Hepatocyte (in vitro differentiated cells): Measurements from ENCODE around the gene FCGBP. TPM values are rescaled to one million over a fixed set of nuclear protein-coding genes. Genes with fewer than 3 reads are reported as not detected.

Experiments
- DNase-seq: peaks from one replicate; pipeline ENCODE4 v3.0.0-alpha.2; 2016; ENCODE audit warnings: low spot score
- H2AFZ ChIP-seq: fragments of 200-600 bp; sonication (generic); 2 replicates; pipeline ENCODE4 v1.6.0; 2016; ENCODE audit warnings: antibody characterized with exemption, mild to moderate bottlenecking
- H3K27ac ChIP-seq: fragments of 200-600 bp; sonication (generic); 2 replicates; pipeline ENCODE4 v1.5.1; 2016; ENCODE audit warnings: mild to moderate bottlenecking
- H3K27me3 ChIP-seq: fragments of 200-600 bp; sonication (generic); 2 replicates; pipeline ENCODE4 v1.6.1; 2016
- H3K36me3 ChIP-seq: fragments of 200-600 bp; sonication (generic); replicated peaks from 2 replicates; pipeline ENCODE4 v1.5.1; 2016; ENCODE audit warnings: low read depth; ENCODE audit not compliant: insufficient read depth
- H3K4me1 ChIP-seq: fragments of 200-600 bp; sonication (generic); 2 replicates; pipeline ENCODE4 v1.5.1; 2016; ENCODE audit warnings: mild to moderate bottlenecking, moderate library complexity; ENCODE audit not compliant: insufficient read depth
- H3K4me2 ChIP-seq: fragments of 200-600 bp; sonication (generic); 2 replicates; pipeline ENCODE4 v1.6.0; 2016
- H3K4me3 ChIP-seq: fragments of 200-600 bp; sonication (generic); 2 replicates; pipeline ENCODE4 v1.5.1; 2016; ENCODE audit warnings: mild to moderate bottlenecking
- H3K79me2 ChIP-seq: fragments of 200-600 bp; sonication (generic); 2 replicates; pipeline ENCODE4 v1.6.0; 2017; ENCODE audit warnings: mild to moderate bottlenecking
- H3K9me2 ChIP-seq: fragments of 200-600 bp; sonication (generic); replicated peaks from 2 replicates; pipeline ENCODE4 v1.6.0; 2017; ENCODE audit warnings: mild to moderate bottlenecking; ENCODE audit not compliant: insufficient read depth
- H3K9me3 ChIP-seq: fragments of 200-600 bp; sonication (generic); 2 replicates; pipeline ENCODE4 v1.5.1; 2016; ENCODE audit warnings: low read depth, mild to moderate bottlenecking
- H4K20me1 ChIP-seq: fragments of 200-600 bp; sonication (generic); 2 replicates; pipeline ENCODE4 v1.6.0; 2016; ENCODE audit warnings: mild to moderate bottlenecking; ENCODE audit not compliant: insufficient read depth, poor library complexity, severe bottlenecking
- CTCF ChIP-seq: fragments of 200-600 bp; sonication (generic); IDR thresholded peaks from 2 replicates; pipeline ENCODE4 v1.5.1; 2016; ENCODE audit warnings: antibody characterized with exemption, mild to moderate bottlenecking; ENCODE audit not compliant: poor library complexity
- EZH2 ChIP-seq: fragments of 200-600 bp; sonication (generic); IDR thresholded peaks from 2 replicates; pipeline ENCODE4 v1.6.1; 2016; ENCODE audit warnings: antibody characterized with exemption, mild to moderate bottlenecking, borderline replicate concordance
- EZH2phosphoT487 ChIP-seq: fragments of 200-600 bp; sonication (generic); IDR thresholded peaks from one replicate; pipeline ENCODE4 v1.6.1; 2018; ENCODE audit warnings: antibody characterized with exemption, mild to moderate bottlenecking, low read depth, moderate library complexity; ENCODE audit not compliant: unreplicated experiment, severe bottlenecking
- WGBS: methylation state at CpG from one replicate; pipeline ENCODE4 v1.1.6; 2016; ENCODE audit warnings: low lambda C conversion rate; ENCODE audit errors: missing lambda C conversion rate; 5-methylcytosine and 5-hydroxymethylcytosine counted together
- polyA plus RNA-seq: library from polyadenylated mRNA; unstranded; fragments of >200 nt; fragmentation: Nextera tagmentation; extraction: Ambion mirVana; gene quantifications from 2 replicates; pipeline ENCODE4 v1.2.1, GENCODE V29; 2016
- total RNA-seq: library from RNA; depleted of rRNA; stranded (reverse); fragments of >200 nt; gene quantifications from 2 replicates; pipeline ENCODE4 v1.2.3, GENCODE V29; 2014

Gene FCGBP
- total RNA-seq (31.2 and 48.2 TPM in 2 replicates), polyA plus RNA-seq (2.4 and 3.1 TPM in 2 replicates)

GRCh38 chr19:39934584-39935363 is at the start of gene FCGBP:
FCGBP (minus strand) TSS chr19:39934634.
- no peaks in the 10 kb centered on the region for H3K27me3 ChIP-seq
- H3K9me3 ChIP-seq, result no peaks in the 10 kb centered on the region
- no peak within 1 kb of the TSS for H3K4me2 ChIP-seq
- no peaks in the 10 kb centered on the region for H3K4me1 ChIP-seq
- H4K20me1 ChIP-seq, result no peaks in the 10 kb centered on the region
- no peaks in the 10 kb centered on the region for H3K79me2 ChIP-seq
- H3K9me2 ChIP-seq, result no peaks in the 10 kb centered on the region
- 83% methylated on average over 3 of the region's 5 CpGs for WGBS
- H3K4me3 ChIP-seq, result no peak within 1 kb of the TSS
- H3K27ac ChIP-seq, result no peak within 1 kb of the TSS
- H3K36me3 ChIP-seq, result no peaks in the 10 kb centered on the region
- no peak for DNase-seq
- no peak within 1 kb of the TSS for H2AFZ ChIP-seq
- no peak for TF ChIP-seq EZH2
- TF ChIP-seq EZH2phosphoT487, result no peak
- TF ChIP-seq CTCF, result no peak

GRCh38 chr19:39983695-39984300 is 49.4 kb upstream of the FCGBP start:
- DNase-seq, result no peak
- Histone ChIP-seq H3K79me2 (peaks cover 43% of the 10 kb centered on the region), H3K9me2 (no peaks in the 10 kb centered on the region), H3K27me3 (no peaks in the 10 kb centered on the region), H4K20me1 (no peaks in the 10 kb centered on the region), H3K27ac (no peak overlapping the region), H3K4me3 (no peak overlapping the region), H2AFZ (no peak overlapping the region), H3K36me3 (no peaks in the 10 kb centered on the region), H3K4me2 (no peak overlapping the region), H3K4me1 (no peaks in the 10 kb centered on the region), H3K9me3 (peaks cover 4% of the 10 kb centered on the region)
- TF ChIP-seq CTCF (no peak), EZH2phosphoT487 (no peak), EZH2 (no peak)
- 98% methylated on average over 5 of the region's 5 CpGs for WGBS

- no peak for DNase-seq
- no peaks in the 10 kb centered on the region for H3K4me1 ChIP-seq
- H3K79me2 ChIP-seq, result peaks cover 34% of the 10 kb centered on the region
- TF ChIP-seq EZH2 (no peak), EZH2phosphoT487 (no peak), CTCF (no peak)
- no peak overlapping the region for H3K27ac ChIP-seq
- H3K36me3 ChIP-seq, result no peaks in the 10 kb centered on the region
- WGBS, result 97% methylated on average over 1 of the region's 1 CpG
- H4K20me1 ChIP-seq, result no peaks in the 10 kb centered on the region
- no peak overlapping the region for H2AFZ ChIP-seq
- H3K9me3 ChIP-seq, result peaks cover 4% of the 10 kb centered on the region
- H3K4me3 ChIP-seq, result no peak overlapping the region
- H3K9me2 ChIP-seq, result no peaks in the 10 kb centered on the region
- no peaks in the 10 kb centered on the region for H3K27me3 ChIP-seq
- no peak overlapping the region for H3K4me2 ChIP-seq
These were observed 48.4 kb upstream of the FCGBP start for GRCh38 chr19:39982883-39983282.
